HG02610 (cell line): ENCODE measurements around the gene NKD2.

Experiments used
- ATAC-seq: cut with Tn5 transposase; IDR thresholded peaks from one replicate; pipeline ENCODE4 v1.9.1; 2021; ENCODE audit warnings: mild to moderate bottlenecking, moderate library complexity; ENCODE audit not compliant: unreplicated experiment

NKD2 gene

GRCh38 chr5:1028481-1029281 lies 20.1 kb downstream of the NKD2 start:
- ATAC-seq, result no peak

- no peak for ATAC-seq
These were observed 20.8 kb downstream of the NKD2 start for GRCh38 chr5:1029282-1029944.

GRCh38 chr5:1029945-1030625 lies 21.5 kb downstream of the NKD2 start:
- ATAC-seq, result no peak

- no peak for ATAC-seq
These were observed 22.2 kb downstream of the NKD2 start for GRCh38 chr5:1030801-1031271.

- no peak for ATAC-seq
These were observed 22.8 kb downstream of the NKD2 start for GRCh38 chr5:1031306-1031959.

GRCh38 chr5:1032011-1032410 lies 23.4 kb downstream of the NKD2 start:
- no peak for ATAC-seq

GRCh38 chr5:1032551-1033027 lies 24.0 kb downstream of the NKD2 start:
- no peak for ATAC-seq

GRCh38 chr5:1033178-1033577 lies 24.6 kb downstream of the NKD2 start:
- ATAC-seq, result no peak

- no peak for ATAC-seq
These were observed 25.2 kb downstream of the NKD2 start for GRCh38 chr5:1033606-1034420.

- no peak for ATAC-seq
These were observed 25.9 kb downstream of the NKD2 start for GRCh38 chr5:1034421-1034905.

GRCh38 chr5:1034986-1035385 lies 26.4 kb downstream of the NKD2 start:
- no peak for ATAC-seq

- ATAC-seq, result no peak
These were observed 27.1 kb downstream of the NKD2 start for GRCh38 chr5:1035421-1036405.

GRCh38 chr5:1036504-1037122 lies 28.0 kb downstream of the NKD2 start:
- ATAC-seq, result no peak

- ATAC-seq, result no peak
These were observed 28.6 kb downstream of the NKD2 start for GRCh38 chr5:1037123-1037670.

GRCh38 chr5:1037671-1038416 lies 29.2 kb downstream of the NKD2 start:
- no peak for ATAC-seq

GRCh38 chr5:1038417-1039209 lies 30.0 kb downstream of the NKD2 start:
- no peak for ATAC-seq

GRCh38 chr5:1039210-1039548 lies 30.6 kb downstream of the NKD2 start:
- no peak for ATAC-seq
